Measurements from ENCODE around the gene CASKIN1. TPM values are rescaled to one million over a fixed set of nuclear protein-coding genes. Genes with fewer than 3 reads are reported as not detected.

CASKIN1 gene
- total and polyA plus RNA-seq, 2 experiments from 2014 or later = 1.0 to 6.2 TPM

GRCh38 chr16:2213817-2214718 is 17.7 kb upstream of the CASKIN1 start:
- H3K4me3 ChIP-seq = peak overlapping the region; percentile 54
- no peak overlapping the region for H3K27ac ChIP-seq (ENCODE audit: low read depth)
- peaks cover 18% of the 10 kb centered on the region for H4K20me1 ChIP-seq (replicated peaks; ENCODE audit: insufficient read depth)
- no peak overlapping the region for H2AFZ ChIP-seq
- H3K27ac Mint-ChIP-seq = peak overlapping the region; percentile 70; the same call in 1 of the 2 replicates
- no peaks in the 10 kb centered on the region; the same call in 2 of the 3 replicates for H3K9me3 Mint-ChIP-seq
- no peaks in the 10 kb centered on the region for H3K9me2 ChIP-seq (ENCODE audit: insufficient read depth)
- no peak for ATAC-seq
- peak; percentile 40 for DNase-seq (ENCODE audit: low spot score)
- no peaks in the 10 kb centered on the region for H3K27me3 ChIP-seq (ENCODE audit: insufficient read depth)
- H3K4me1 ChIP-seq (ENCODE audit: insufficient read depth) = peaks cover 10% of the 10 kb centered on the region; the same call in 1 of the 2 replicates
- 0 out of 2 replicates have a peak, but pooled peaks cover 5% of the 10 kb centered on the region for H3K36me3 ChIP-seq (ENCODE audit: insufficient read depth)
- H3F3A ChIP-seq (replicated peaks; ENCODE audit: low read depth) = peaks cover 37% of the 10 kb centered on the region; the same call in 1 of the 2 replicates
- peaks cover 23% of the 10 kb centered on the region for H3K36me3 Mint-ChIP-seq (ENCODE audit: low read depth)
- H3K27me3 Mint-ChIP-seq (ENCODE audit: insufficient read depth, low read depth, poor library complexity) = peaks cover 17% of the 10 kb centered on the region
- H3K4me2 ChIP-seq = peak overlapping the region; percentile 84
- peaks cover 17% of the 10 kb centered on the region for H3K4me1 Mint-ChIP-seq
- H3K4me3 Mint-ChIP-seq = peak overlapping the region; percentile 82
- TF ChIP-seq JUNB (IDR thresholded peaks at IDR 0.05; ENCODE audit: unreplicated experiment) (no peak), ZNF114 (CRISPR knock-in tag; IDR thresholded peaks at IDR 0.05) (no peak), CREB1 (CRISPR knock-in tag; IDR thresholded peaks at IDR 0.05; ENCODE audit: low read depth) (no peak), EZH2 (IDR thresholded peaks at IDR 0.05; ENCODE audit: low read depth, unreplicated experiment) (no peak), NANOG (IDR thresholded peaks at IDR 0.05; ENCODE audit: borderline replicate concordance) (no peak), STAT1 (IDR thresholded peaks at IDR 0.05; ENCODE audit: unreplicated experiment) (no peak), EZH2phosphoT487 (IDR thresholded peaks at IDR 0.05; ENCODE audit: unreplicated experiment) (no peak), ZNF331 (CRISPR knock-in tag; IDR thresholded peaks at IDR 0.05; ENCODE audit: low read depth) (no peak), POLR2AphosphoS5 (IDR thresholded peaks at IDR 0.05; ENCODE audit: low read depth) (no peak)
- TF ChIP-seq, protein P1, sequence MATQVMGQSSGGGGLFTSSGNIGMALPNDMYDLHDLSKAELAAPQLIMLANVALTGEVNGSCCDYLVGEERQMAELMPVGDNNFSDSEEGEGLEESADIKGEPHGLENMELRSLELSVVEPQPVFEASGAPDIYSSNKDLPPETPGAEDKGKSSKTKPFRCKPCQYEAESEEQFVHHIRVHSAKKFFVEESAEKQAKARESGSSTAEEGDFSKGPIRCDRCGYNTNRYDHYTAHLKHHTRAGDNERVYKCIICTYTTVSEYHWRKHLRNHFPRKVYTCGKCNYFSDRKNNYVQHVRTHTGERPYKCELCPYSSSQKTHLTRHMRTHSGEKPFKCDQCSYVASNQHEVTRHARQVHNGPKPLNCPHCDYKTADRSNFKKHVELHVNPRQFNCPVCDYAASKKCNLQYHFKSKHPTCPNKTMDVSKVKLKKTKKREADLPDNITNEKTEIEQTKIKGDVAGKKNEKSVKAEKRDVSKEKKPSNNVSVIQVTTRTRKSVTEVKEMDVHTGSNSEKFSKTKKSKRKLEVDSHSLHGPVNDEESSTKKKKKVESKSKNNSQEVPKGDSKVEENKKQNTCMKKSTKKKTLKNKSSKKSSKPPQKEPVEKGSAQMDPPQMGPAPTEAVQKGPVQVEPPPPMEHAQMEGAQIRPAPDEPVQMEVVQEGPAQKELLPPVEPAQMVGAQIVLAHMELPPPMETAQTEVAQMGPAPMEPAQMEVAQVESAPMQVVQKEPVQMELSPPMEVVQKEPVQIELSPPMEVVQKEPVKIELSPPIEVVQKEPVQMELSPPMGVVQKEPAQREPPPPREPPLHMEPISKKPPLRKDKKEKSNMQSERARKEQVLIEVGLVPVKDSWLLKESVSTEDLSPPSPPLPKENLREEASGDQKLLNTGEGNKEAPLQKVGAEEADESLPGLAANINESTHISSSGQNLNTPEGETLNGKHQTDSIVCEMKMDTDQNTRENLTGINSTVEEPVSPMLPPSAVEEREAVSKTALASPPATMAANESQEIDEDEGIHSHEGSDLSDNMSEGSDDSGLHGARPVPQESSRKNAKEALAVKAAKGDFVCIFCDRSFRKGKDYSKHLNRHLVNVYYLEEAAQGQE (IDR thresholded peaks at IDR 0.05; ENCODE audit: unreplicated experiment) = no peak
- peaks cover 19% of the 10 kb centered on the region for H3K79me2 ChIP-seq (replicated peaks; ENCODE audit: insufficient read depth)

Measured in GM23338 (cell line).